ENCODE measurements around the gene JOSD2. TPM values are rescaled to one million over a fixed set of nuclear protein-coding genes. Genes with fewer than 3 reads are reported as not detected.

Gene JOSD2
- total RNA-seq, 2 donors from 2014 or later, result 12.1 to 13.7 TPM

- Mint-ChIP-seq H3K4me3 (no peak overlapping the region), H3K4me1 (peaks cover 8% of the 10 kb centered on the region), H3K27ac (no peak overlapping the region), H3K36me3 (ENCODE audit: low read depth) (no peaks in the 10 kb centered on the region), H3K27me3 (ENCODE audit: insufficient read depth) (peaks cover 84% of the 10 kb centered on the region), H3K9me3 (no peaks in the 10 kb centered on the region)
- no peaks in the 10 kb centered on the region for H3K36me3 ChIP-seq (ENCODE audit: control insufficient read depth, insufficient read depth, low read length)
- H3K9me3 ChIP-seq (ENCODE audit: control insufficient read depth, low read length), result no peaks in the 10 kb centered on the region
- no peak for TF ChIP-seq CTCF (conservative IDR thresholded peaks at IDR 0.05)
- DNase-seq, result no peak
- H3K4me1 ChIP-seq (ENCODE audit: control insufficient read depth, insufficient read depth, low read length), result no peaks in the 10 kb centered on the region
- H3K27ac ChIP-seq (ENCODE audit: low read depth, low read length), result no peak overlapping the region
- WGBS, 2 experiments (ENCODE audit: insufficient coverage in 1 of 2, insufficient read length in 1 of 2), result 80 to 88% methylated on average over 1 to 3 of the region's 4 CpGs
- H3K27me3 ChIP-seq (ENCODE audit: control insufficient read depth, insufficient read depth, low read length, poor library complexity, severe bottlenecking), result no peaks in the 10 kb centered on the region
- H3K4me3 ChIP-seq (ENCODE audit: low read length), result no peak overlapping the region
- no peak overlapping the region for H3K9ac ChIP-seq (ENCODE audit: extremely low read depth, low read length, poor library complexity, severe bottlenecking)
Observed at GRCh38 chr19:50558039-50558438, 47.0 kb upstream of the JOSD2 start.

GRCh38 chr19:50557009-50557613 is 46.1 kb upstream of the JOSD2 start:
- Mint-ChIP-seq H3K36me3 (ENCODE audit: low read depth) (no peaks in the 10 kb centered on the region), H3K9me3 (no peaks in the 10 kb centered on the region), H3K4me3 (peak overlapping the region; percentile 71), H3K27ac (no peak overlapping the region), H3K27me3 (ENCODE audit: insufficient read depth) (peaks cover 84% of the 10 kb centered on the region), H3K4me1 (peaks cover 4% of the 10 kb centered on the region)
- DNase-seq, result no peak
- Histone ChIP-seq H3K4me3 (ENCODE audit: low read length) (no peak overlapping the region), H3K36me3 (ENCODE audit: control insufficient read depth, insufficient read depth, low read length) (no peaks in the 10 kb centered on the region), H3K9ac (ENCODE audit: extremely low read depth, low read length, poor library complexity, severe bottlenecking) (no peak overlapping the region), H3K4me1 (ENCODE audit: control insufficient read depth, insufficient read depth, low read length) (no peaks in the 10 kb centered on the region), H3K9me3 (ENCODE audit: control insufficient read depth, low read length) (no peaks in the 10 kb centered on the region), H3K27ac (ENCODE audit: low read depth, low read length) (no peak overlapping the region), H3K27me3 (ENCODE audit: control insufficient read depth, insufficient read depth, low read length, poor library complexity, severe bottlenecking) (no peaks in the 10 kb centered on the region)
- TF ChIP-seq CTCF (conservative IDR thresholded peaks at IDR 0.05), result no peak
- WGBS, 2 experiments (ENCODE audit: insufficient coverage in 1 of 2, insufficient read length in 1 of 2), result 56 to 59% methylated on average over 10 to 19 of the region's 20 CpGs

GRCh38 chr19:50556282-50557008 is 45.5 kb upstream of the JOSD2 start:
- Histone ChIP-seq H3K4me1 (ENCODE audit: control insufficient read depth, insufficient read depth, low read length) (no peaks in the 10 kb centered on the region), H3K9me3 (ENCODE audit: control insufficient read depth, low read length) (no peaks in the 10 kb centered on the region), H3K36me3 (ENCODE audit: control insufficient read depth, insufficient read depth, low read length) (no peaks in the 10 kb centered on the region), H3K4me3 (ENCODE audit: low read length) (peak overlapping the region; percentile 75), H3K27ac (ENCODE audit: low read depth, low read length) (no peak overlapping the region), H3K9ac (ENCODE audit: extremely low read depth, low read length, poor library complexity, severe bottlenecking) (no peak overlapping the region), H3K27me3 (ENCODE audit: control insufficient read depth, insufficient read depth, low read length, poor library complexity, severe bottlenecking) (no peaks in the 10 kb centered on the region)
- WGBS, 2 experiments (ENCODE audit: insufficient coverage in 1 of 2, insufficient read length in 1 of 2), result 41 to 42% methylated on average over 7 to 38 of the region's 39 CpGs
- Mint-ChIP-seq H3K27me3 (ENCODE audit: insufficient read depth) (peaks cover 88% of the 10 kb centered on the region), H3K9me3 (no peaks in the 10 kb centered on the region), H3K4me3 (peak overlapping the region; percentile 71), H3K27ac (peak overlapping the region; percentile 42), H3K36me3 (ENCODE audit: low read depth) (no peaks in the 10 kb centered on the region), H3K4me1 (peaks cover 6% of the 10 kb centered on the region)
- TF ChIP-seq CTCF (conservative IDR thresholded peaks at IDR 0.05), result peak; percentile 95
- DNase-seq, result peak; percentile 99
